GM21576 (cell line): Measurements from ENCODE around the gene HMGA1.

ENCODE experiments used
- ATAC-seq: cut with Tn5 transposase; IDR thresholded peaks from one replicate; pipeline ENCODE4 v1.9.1; 2021; ENCODE audit warnings: mild to moderate bottlenecking, moderate library complexity; ENCODE audit not compliant: unreplicated experiment

HMGA1 gene

DNA sequence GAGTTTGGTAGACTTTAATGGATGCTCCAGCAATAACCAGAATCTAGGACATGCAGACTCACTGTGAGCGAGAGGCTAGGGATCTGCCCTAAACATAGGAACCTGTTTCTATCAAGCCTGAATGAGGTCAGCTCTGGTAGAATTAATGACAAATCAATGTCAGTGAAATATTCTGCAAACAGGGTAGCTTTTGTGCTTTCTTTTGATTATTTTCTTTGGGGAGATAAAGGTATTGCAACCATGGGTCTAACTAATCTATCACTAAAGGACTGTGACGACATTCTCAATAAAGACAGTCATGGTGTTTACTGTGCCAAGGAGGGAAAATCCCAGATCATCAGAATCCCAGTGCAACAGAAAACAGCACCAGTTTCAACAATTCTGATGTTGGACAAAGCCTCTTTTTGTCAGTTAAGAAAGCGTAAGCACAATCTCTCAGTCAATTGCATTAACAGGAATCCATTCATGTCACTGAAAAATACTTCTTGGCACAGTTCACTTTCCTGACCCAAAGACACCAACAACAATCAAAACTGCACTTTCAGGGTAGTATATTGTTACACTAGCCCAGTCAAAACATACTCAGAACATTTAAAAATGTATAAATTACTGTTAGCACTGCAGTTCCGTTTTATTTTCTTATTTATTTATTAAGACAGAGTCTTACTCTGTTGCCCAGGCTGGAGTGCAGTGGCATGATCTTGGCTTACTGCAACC lies 48.9 kb downstream of the HMGA1 start:
- ATAC-seq: no peak

DNA sequence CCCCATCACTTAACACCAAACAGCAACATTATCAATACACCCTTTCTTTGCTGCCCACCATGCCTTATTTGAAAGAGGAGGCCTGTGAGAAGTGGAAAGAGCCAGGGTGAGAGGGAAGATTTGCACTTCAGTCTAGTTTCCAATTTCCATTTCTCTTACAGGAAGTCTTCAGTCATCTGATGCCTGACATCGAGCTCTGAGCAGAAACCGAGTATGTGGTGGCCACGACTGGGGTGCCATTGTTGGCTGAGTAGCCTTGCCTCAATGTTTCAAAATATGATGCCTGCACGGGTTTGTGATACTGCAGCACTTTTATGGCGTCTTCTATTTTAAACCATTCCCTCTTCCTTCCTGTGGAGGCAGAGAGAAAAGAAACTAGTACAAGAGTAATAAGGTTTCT lies 51.9 kb downstream of the HMGA1 start:
- ATAC-seq: no peak

- no peak for ATAC-seq
These were observed 52.5 kb downstream of the HMGA1 start for GRCh38 chr6:34289137-34289536.

DNA sequence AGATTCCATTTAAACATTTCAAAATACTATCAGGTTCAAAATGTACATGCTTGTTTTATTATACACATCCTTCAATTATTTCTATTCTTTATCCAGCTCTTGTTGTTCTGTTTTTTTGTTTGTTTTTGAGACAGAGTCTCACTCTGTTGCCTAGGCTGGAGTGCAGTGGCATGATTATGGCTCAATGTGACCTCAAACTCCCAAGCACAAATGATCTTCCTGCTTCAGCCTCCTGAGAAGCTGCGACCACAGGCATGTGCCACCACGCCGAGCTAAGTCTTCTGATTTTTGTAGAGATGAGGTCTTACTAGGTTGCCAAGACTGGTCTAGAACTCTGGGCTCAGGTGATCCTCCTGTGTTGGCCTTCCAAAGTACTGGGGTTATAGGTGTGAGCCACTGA lies 56.3 kb downstream of the HMGA1 start:
- ATAC-seq: no peak

GRCh38 chr6:34295721-34296120 lies 59.0 kb downstream of the HMGA1 start:
- ATAC-seq: peak; percentile 80
